ENCODE measurements around the gene TSN.

GRCh38 chr2:121722479-121722878 is 33.0 kb upstream of the TSN start:
- TF ChIP-seq, protein P1, sequence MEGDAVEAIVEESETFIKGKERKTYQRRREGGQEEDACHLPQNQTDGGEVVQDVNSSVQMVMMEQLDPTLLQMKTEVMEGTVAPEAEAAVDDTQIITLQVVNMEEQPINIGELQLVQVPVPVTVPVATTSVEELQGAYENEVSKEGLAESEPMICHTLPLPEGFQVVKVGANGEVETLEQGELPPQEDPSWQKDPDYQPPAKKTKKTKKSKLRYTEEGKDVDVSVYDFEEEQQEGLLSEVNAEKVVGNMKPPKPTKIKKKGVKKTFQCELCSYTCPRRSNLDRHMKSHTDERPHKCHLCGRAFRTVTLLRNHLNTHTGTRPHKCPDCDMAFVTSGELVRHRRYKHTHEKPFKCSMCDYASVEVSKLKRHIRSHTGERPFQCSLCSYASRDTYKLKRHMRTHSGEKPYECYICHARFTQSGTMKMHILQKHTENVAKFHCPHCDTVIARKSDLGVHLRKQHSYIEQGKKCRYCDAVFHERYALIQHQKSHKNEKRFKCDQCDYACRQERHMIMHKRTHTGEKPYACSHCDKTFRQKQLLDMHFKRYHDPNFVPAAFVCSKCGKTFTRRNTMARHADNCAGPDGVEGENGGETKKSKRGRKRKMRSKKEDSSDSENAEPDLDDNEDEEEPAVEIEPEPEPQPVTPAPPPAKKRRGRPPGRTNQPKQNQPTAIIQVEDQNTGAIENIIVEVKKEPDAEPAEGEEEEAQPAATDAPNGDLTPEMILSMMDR (IDR thresholded peaks at IDR 0.05) = no peak
- no peak for TF ChIP-seq POLR2AphosphoS5 (IDR thresholded peaks at IDR 0.05)
- no peak for TF ChIP-seq POLR2A (IDR thresholded peaks at IDR 0.05)

All from prostate gland (tissue), 2 donors.